HTR-8/SVneo (cell line): ENCODE data around the gene ERMP1.
"Not testable (repeated sequence)": the region's sequence is repeated elsewhere in the genome, so short reads cannot be mapped to it uniquely, and the experiment has no call there.

Experiments used
- DNase-seq: peaks from one replicate; pipeline ENCODE4 v3.0.0; 2011; ENCODE audit warnings: low spot score, mixed read lengths; ENCODE audit not compliant: insufficient read length
- FAIRE-seq: peaks from 2 replicates; lab custom pipeline; 2011; peaks lifted over from hg19 to GRCh38; lab: Jason Lieb, UNC

Gene ERMP1

GRCh38 chr9:5787220-5787619, 45.7 kb downstream of the ERMP1 start:
- no peak for FAIRE-seq
- no peak for DNase-seq

- DNase-seq: no peak
- FAIRE-seq: no peak
Measured at GRCh38 chr9:5786370-5787127, 46.4 kb downstream of the ERMP1 start.

GRCh38 chr9:5784526-5785315, 48.2 kb downstream of the ERMP1 start:
- DNase-seq (no peak), FAIRE-seq (no peak)

GRCh38 chr9:5783982-5784381, 48.9 kb downstream of the ERMP1 start:
- FAIRE-seq (no peak), DNase-seq (no peak)

GRCh38 chr9:5783420-5783819, 49.5 kb downstream of the ERMP1 start:
- FAIRE-seq, DNase-seq: not testable (repeated sequence)

GRCh38 chr9:5779705-5780218, 53.2 kb downstream of the ERMP1 start:
- FAIRE-seq, DNase-seq: not testable (repeated sequence)

GRCh38 chr9:5778805-5779204, 54.1 kb downstream of the ERMP1 start:
- DNase-seq: no peak
- FAIRE-seq: no peak

- DNase-seq: no peak
- no peak for FAIRE-seq
Measured at GRCh38 chr9:5773324-5773999, 59.5 kb downstream of the ERMP1 start.

GRCh38 chr9:5767968-5768932, 64.7 kb downstream of the ERMP1 start:
- FAIRE-seq: no peak
- no peak for DNase-seq

- no peak for FAIRE-seq
- no peak for DNase-seq
Measured at GRCh38 chr9:5764130-5764868, 68.6 kb downstream of the ERMP1 start.

- DNase-seq (no peak), FAIRE-seq (no peak)
Measured at GRCh38 chr9:5762421-5762820, 70.5 kb downstream of the ERMP1 start.

- DNase-seq (no peak), FAIRE-seq (no peak)
Measured at GRCh38 chr9:5760338-5760737, 72.6 kb downstream of the ERMP1 start.

- FAIRE-seq: no peak
- no peak for DNase-seq
Measured at GRCh38 chr9:5756633-5757032, 76.3 kb downstream of the ERMP1 start.

GRCh38 chr9:5750569-5750968, 82.3 kb downstream of the ERMP1 start:
- no peak for FAIRE-seq
- no peak for DNase-seq

GRCh38 chr9:5749306-5749705, 83.6 kb downstream of the ERMP1 start:
- no peak for FAIRE-seq
- no peak for DNase-seq

- no peak for FAIRE-seq
- no peak for DNase-seq
Measured at GRCh38 chr9:5748438-5748837, 84.5 kb downstream of the ERMP1 start.

GRCh38 chr9:5743109-5743508, 89.8 kb downstream of the ERMP1 start:
- FAIRE-seq (no peak), DNase-seq (no peak)

GRCh38 chr9:5736563-5737346, 96.2 kb downstream of the ERMP1 start:
- FAIRE-seq: no peak

More at GRCh38 chr9:5736563-5737346, 96.2 kb downstream of the ERMP1 start:
- no peak for DNase-seq
